Fibroblast of peridontal ligament (primary cell): Measurements from ENCODE around the gene AOPEP.

Experiments
- DNase-seq: peaks from one replicate; pipeline ENCODE4 v3.0.0-alpha.2; 2010; ENCODE audit errors: extremely low read depth

Gene AOPEP

DNA sequence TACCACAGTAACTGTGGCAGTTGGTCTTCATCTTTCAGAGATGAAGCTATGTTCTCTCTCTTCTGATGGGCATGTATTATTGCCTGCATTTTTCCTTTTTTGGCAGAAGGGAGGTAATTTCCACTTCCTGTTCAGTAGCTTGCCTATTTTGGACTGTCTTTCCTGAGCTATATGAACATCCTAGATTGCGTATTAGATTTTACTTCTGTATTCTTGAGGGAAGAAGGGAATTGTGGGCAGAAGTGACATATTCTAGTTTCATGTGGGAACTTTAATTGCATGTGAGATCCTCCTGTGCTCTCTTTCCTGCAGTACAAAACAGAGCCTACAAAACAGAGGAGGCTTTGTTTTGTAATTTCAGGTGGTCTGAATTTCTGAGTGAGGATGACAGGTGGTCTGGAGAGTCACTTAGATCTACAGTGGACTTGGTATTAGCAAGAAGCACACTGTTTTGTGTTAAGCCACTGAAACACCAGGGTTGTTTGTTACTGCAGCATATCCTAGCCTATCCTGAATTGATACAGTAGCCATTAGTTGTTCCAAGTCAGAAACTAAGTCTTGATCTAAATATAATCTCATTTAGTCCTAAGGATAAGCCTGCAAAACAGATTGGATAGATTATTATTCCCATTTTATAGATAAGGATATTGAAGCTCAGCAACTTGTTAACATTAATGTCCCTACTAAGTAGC is 68.1 kb downstream of the AOPEP start:
- no peak for DNase-seq

DNA sequence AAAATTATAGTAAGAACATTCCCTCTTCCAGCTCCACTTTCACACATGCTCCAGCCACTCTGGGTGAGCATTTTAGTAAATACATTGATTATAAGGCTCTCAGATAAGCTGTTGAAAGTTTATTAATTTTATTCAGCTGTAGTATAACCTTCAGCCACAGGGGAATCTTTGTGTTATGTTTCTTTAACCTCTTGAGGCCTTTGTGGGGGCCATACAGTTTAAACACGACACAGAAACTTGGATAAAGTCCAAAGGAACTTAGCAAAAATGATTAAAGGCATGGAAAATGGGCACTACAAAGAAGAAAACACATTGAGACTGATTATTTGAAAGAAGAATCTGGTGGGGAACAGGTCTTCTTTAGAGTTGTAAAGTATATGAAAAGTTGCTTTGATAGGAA is 70.2 kb downstream of the AOPEP start:
- no peak for DNase-seq

DNA sequence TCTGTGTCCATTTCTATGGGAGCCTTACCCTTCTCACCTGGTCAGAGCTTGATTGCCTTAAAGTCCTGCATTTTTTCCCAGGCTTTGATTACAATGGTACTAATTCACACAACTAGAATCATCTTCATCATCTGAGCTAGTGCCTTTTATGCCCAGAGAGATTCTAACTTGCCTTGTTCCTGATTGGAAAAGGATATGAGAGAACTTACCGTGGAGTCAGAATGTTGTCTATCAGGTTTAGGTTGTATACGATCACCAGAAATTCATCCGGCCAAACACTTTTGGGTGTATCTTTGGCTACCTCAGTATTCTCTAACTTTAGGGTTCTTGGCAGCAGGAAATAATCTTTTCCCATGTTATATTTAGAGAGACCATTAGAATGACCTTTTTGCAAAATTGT is 71.7 kb downstream of the AOPEP start:
- no peak for DNase-seq

GRCh38 chr9:94798708-94799107 is 72.2 kb downstream of the AOPEP start:
- DNase-seq: no peak

GRCh38 chr9:94799578-94800264 is 73.2 kb downstream of the AOPEP start:
- DNase-seq: peak; percentile 77

DNA sequence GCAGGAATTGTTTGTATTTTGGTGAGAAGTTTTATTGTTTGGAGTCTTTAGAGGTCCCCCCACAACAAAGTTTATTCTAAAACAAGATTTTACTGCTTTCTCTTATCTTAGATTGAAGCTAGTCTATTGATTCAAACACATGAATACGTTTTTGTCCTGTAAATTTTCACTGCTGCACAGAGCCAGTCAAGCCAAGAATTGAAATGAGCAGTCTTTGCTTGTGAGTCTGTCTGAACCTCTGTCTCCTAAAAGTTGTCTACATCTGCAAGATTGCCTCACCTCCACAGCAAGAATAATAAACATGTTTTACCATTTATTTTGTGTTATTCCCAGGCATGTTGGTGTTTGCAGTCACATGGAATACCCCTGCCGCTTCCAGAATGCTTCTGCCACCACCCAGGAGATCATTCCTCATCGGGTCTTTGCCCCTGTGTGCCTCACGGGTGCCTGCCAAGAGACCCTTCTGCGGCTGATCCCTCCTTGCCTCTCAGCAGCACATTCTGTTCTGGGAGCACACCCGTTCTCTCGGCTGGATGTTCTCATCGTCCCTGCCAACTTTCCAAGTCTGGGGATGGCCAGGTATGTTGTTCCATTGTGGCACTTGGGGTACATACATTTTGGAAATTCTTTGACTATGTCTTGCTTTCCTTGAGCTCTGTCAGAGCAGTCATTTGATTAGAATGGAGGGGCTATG is 74.1 kb downstream of the AOPEP start:
- DNase-seq: no peak

DNA sequence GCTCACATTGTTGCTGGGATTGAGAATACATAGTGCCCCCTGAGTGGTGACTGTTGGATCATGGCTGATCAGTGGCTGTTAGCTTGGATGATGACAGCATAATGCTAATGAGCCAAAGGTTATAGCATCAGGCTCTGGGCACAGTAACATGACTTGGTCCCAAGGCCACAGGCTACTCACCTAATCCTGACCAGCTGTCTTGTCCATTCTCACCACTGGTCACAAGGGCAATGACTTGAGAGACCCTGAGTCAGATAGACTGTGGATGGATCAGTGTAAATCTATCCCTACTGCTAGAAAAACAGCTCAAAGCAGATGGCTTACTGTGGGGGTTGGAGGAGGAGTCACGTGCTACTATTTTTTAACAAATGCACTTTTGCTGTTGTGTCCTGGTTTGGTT is 74.7 kb downstream of the AOPEP start:
- no peak for DNase-seq

DNA sequence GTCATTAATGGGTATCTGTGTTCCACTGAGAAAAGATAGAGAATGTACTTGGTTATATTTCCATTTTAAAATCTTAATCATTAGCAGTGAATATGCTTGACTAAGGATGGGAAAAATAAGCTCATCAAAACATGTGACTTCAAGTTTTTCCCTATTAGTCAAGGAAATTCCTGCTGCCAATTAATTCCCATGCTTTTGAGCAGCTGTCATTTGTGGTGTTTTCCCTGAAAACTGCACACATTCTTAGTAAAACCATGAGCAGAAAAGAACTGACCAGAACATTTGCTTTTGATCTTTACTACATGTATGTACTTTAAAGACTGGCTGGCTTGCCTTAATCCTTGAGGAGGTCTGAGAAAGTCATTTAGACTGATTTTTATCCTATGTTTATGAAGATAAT is 75.2 kb downstream of the AOPEP start:
- DNase-seq: peak; percentile 62

DNA sequence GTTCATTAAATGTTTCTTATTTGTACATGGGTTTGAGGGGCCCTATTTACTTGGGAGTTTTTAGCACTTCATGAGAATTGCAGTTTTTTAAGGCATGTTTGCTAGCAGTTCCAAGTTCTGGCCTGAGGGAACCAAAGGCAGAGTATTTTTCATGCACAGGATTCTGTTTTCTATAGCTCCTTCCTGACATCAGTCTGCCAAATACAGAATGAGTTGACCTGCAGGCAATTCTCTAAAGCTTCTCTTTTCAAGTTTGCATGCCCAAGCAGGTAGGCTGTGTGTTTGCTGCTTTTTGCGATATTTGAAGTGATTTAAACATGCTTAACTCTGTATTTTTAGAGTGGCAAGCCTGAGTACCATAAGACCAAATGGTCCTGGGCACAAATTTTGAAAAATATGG is 75.8 kb downstream of the AOPEP start:
- DNase-seq: no peak

- DNase-seq: peak; percentile 47
These were observed 76.3 kb downstream of the AOPEP start for GRCh38 chr9:94802793-94803192.

DNA sequence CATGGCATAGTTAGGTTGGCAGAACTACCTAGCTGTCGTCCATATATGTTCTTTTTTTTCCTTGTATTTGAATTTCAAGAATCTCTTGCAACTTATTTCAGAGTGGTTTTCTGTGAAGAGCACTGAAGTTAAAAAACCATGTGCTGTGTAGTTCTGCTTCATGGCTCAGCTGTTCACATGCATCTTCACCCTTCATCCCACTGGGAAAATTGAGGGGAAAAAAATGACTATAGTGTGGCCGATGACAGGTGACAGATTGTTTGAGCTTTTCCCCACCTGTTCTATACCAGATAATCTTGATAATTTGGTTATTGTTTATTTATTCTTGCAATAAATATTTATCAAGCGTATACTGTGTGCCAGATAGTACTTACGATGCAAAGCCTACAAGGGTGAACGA is 77.8 kb downstream of the AOPEP start:
- no peak for DNase-seq

GRCh38 chr9:94805051-94805489 is 78.6 kb downstream of the AOPEP start:
- DNase-seq: no peak

DNA sequence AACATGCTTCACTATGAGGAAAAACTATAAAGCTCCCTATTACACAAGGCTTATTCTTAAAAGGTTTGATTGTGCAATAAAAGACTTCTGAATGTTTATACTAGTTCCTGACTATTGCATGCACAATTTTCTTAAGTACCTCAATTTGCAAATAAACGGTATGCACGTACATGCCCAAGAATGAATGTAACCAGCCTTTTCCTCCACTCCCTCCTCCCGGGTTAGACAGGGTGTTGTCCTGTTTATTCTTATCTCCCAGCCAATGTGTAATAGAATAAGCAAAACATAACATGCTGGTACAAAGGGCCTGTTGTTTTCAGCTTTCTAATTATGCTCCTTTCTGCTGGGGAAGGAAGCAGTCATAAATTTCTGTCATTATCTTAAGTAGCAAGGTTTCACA is 79.1 kb downstream of the AOPEP start:
- DNase-seq: peak; percentile 94

DNA sequence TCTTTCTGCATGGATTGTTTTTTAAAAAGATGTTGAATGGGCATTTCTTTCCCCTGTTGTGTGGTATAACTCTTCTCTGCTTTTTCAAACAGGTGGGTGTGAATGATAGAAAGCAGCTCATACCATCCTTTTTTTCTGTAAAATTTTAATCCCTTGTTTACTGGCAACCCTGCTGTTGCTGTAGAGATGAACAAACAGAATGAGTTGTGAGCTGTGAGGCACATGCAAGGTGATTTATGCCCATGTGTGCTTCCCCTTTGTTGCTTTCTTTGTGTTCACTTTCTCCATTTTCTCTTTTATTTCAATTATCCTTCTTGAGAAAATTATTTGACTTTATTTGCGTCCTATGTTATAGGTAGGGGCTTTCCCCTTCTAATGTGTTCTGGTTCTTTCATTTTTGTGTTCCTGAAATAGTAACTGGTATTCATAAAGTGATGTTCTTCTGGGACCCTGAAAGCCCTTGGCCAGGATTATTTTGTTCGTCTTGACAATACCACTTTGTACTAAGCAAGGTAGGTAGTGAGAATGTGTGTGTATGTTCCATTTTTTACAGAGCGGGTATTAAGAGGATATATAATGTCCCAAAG is 79.9 kb downstream of the AOPEP start:
- no peak for DNase-seq

GRCh38 chr9:94807556-94807955 is 81.1 kb downstream of the AOPEP start:
- DNase-seq: no peak

- no peak for DNase-seq
These were observed 82.6 kb downstream of the AOPEP start for GRCh38 chr9:94808926-94809700.

- DNase-seq: no peak
These were observed 83.3 kb downstream of the AOPEP start for GRCh38 chr9:94809778-94810177.

- DNase-seq: no peak
These were observed 84.6 kb downstream of the AOPEP start for GRCh38 chr9:94811074-94811473.

DNA sequence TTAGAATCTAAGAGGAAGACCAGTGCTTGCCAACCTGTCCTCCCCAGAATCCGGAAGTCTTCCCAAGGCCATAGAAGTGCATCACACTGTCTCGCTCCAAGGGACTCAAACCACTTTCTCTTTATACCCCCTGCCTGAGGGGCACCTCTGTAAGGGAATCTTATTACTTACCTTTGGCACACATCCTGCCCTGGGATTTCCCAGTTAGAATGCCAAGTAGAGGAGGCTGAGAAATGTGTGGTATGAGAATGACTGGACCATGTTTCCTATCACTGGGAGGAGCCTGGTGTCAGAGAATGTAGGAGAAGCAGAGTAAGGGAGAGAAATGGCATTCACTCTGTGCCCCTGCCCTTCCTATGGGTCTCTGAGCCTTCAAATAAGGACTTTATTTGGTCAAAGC is 85.8 kb downstream of the AOPEP start:
- DNase-seq: peak; percentile 63

DNA sequence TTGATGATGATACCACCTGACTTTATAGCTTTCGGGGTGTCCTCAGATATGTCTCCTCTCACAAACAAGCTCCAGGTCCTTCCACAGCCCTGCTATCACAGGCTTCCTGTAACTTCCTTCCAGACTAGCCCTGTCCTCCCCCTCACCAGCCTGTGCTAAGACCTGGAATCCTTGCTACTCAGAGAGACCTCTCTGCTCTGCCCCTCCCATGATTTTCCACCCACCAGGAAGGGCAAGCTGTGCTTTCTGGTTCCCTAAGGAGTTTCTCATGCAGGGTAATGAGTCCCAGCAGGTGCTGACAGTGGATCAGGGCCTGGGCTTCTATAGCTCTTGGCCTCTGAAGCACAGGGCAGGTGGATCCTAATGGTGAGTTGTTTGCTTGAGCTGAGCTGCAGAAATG is 86.9 kb downstream of the AOPEP start:
- no peak for DNase-seq

DNA sequence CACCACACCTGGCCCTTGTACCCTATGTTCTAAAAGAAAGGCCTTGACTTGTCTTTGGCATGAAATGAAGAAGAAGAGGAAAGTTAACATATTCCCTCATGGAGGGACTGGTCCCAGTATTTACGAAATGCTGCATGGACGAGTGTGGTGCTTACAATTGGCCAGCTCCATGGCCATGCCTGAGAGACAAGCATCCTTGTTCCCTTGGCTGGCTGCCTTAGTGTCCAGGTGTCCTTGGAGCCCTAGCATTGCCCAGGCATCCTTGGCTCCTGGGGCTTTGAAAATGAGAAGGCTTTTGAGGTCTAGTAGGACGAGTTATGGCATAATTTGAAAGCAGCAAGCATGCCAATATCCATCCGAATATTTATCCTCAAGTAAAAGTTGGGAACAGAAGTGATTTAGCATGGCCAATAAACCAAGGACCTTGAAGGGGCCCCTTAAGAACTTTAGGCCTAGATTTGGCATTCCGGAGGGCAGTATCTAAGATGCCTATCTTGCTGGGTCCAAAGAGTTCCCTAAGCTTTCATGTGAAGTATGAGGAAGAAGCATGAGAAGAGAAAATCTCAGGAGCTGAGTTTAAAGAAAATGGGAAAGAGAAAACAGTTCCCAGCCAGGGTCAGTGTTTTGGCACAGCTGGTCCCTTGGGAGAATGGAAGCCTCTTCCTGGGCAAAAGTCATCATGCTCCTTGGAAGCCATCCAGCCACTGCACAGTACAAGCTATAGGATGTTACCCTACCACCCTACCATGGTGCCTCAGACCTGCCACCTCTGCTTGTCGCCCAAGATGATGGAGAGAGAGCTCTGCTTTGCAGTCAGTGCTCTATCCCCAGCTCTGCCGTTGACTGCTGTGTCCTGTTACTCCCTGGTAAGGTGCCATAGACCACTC is 91.0 kb downstream of the AOPEP start:
- no peak for DNase-seq
